HUES64 (cell line): ENCODE results near the gene RNF125.

Experiments used
- H3K27ac ChIP-seq: 2 replicates; pipeline ENCODE4 v1.7.0; 2013; ENCODE audit warnings: low read depth, low read length, inconsistent platforms
- H3K27me3 ChIP-seq: 2 replicates; pipeline ENCODE4 v1.6.1; 2013; ENCODE audit warnings: mild to moderate bottlenecking, low read length; ENCODE audit not compliant: insufficient read depth
- H3K36me3 ChIP-seq: 2 replicates; pipeline ENCODE4 v1.6.1; 2013; ENCODE audit warnings: mild to moderate bottlenecking, low read length; ENCODE audit not compliant: insufficient read depth
- H3K4me1 ChIP-seq: 2 replicates; pipeline ENCODE4 v1.6.1; 2013; ENCODE audit warnings: mild to moderate bottlenecking, low read length, moderate library complexity; ENCODE audit not compliant: insufficient read depth
- H3K4me3 ChIP-seq: 2 replicates; pipeline ENCODE4 v1.5.1; 2013; ENCODE audit warnings: mild to moderate bottlenecking, low read length, moderate library complexity
- H3K9ac ChIP-seq: 2 replicates; pipeline ENCODE4 v1.6.1; 2013; ENCODE audit warnings: mild to moderate bottlenecking, low read depth, low read length
- H3K9me3 ChIP-seq: 2 replicates; pipeline ENCODE4 v1.6.1; 2013; ENCODE audit warnings: low read depth, low read length; ENCODE audit not compliant: insufficient read depth
- WGBS: fragments of 150-250, 120-280 bp; methylation state at CpG from one replicate; pipeline ENCODE4 v1.1.7; 2013; ENCODE audit warnings: missing lambda C conversion rate; 5-methylcytosine and 5-hydroxymethylcytosine counted together

The RNF125 gene

GRCh38 chr18:32091724-32092421 is 73.2 kb downstream of the RNF125 start, which contains the start of gene RNF138:
Gene RNF138 (plus strand): TSS chr18:32091874. CDS start chr18:32092777, 903 bp downstream.
- Histone ChIP-seq H3K4me3 (peak within 1 kb of the TSS; percentile 90), H3K27me3 (no peaks in the 10 kb centered on the region), H3K36me3 (peaks cover 28% of the 10 kb centered on the region), H3K27ac (peak within 1 kb of the TSS; percentile 100), H3K4me1 (peaks cover 22% of the 10 kb centered on the region), H3K9ac (peak within 1 kb of the TSS; percentile 87), H3K9me3 (no peaks in the 10 kb centered on the region)
- WGBS = under 1% methylated on average over 75 of the region's 75 CpGs

- Histone ChIP-seq H3K4me1 (peaks cover 22% of the 10 kb centered on the region), H3K36me3 (peaks cover 32% of the 10 kb centered on the region), H3K4me3 (peak overlapping the region; percentile 90), H3K27me3 (no peaks in the 10 kb centered on the region), H3K9me3 (no peaks in the 10 kb centered on the region), H3K27ac (peak overlapping the region; percentile 100), H3K9ac (peak overlapping the region; percentile 87)
- under 1% methylated on average over 77 of the region's 77 CpGs for WGBS
Observed at GRCh38 chr18:32092422-32093101, 73.9 kb downstream of the RNF125 start.

- H3K27ac ChIP-seq = peak overlapping the region; percentile 93
- H3K27me3 ChIP-seq = no peaks in the 10 kb centered on the region
- peak overlapping the region; percentile 90 for H3K4me3 ChIP-seq
- peak overlapping the region; percentile 87 for H3K9ac ChIP-seq
- H3K36me3 ChIP-seq = peaks cover 32% of the 10 kb centered on the region
- H3K4me1 ChIP-seq = peaks cover 22% of the 10 kb centered on the region
- 0% methylated on average over 31 of the region's 32 CpGs for WGBS
- H3K9me3 ChIP-seq = no peaks in the 10 kb centered on the region
Observed at GRCh38 chr18:32093102-32093511, 74.5 kb downstream of the RNF125 start.

- 5% methylated on average over 5 of the region's 7 CpGs for WGBS
- H3K9me3 ChIP-seq = no peaks in the 10 kb centered on the region
- peaks cover 32% of the 10 kb centered on the region for H3K36me3 ChIP-seq
- H3K9ac ChIP-seq = peak overlapping the region; percentile 87
- peak overlapping the region; percentile 93 for H3K27ac ChIP-seq
- H3K4me1 ChIP-seq = peaks cover 22% of the 10 kb centered on the region
- no peaks in the 10 kb centered on the region for H3K27me3 ChIP-seq
- peak overlapping the region; percentile 90 for H3K4me3 ChIP-seq
Observed at GRCh38 chr18:32093523-32093922, 74.9 kb downstream of the RNF125 start.

GRCh38 chr18:32095192-32095899 is 76.7 kb downstream of the RNF125 start:
- WGBS = 93% methylated on average over 7 of the region's 7 CpGs
- peaks cover 32% of the 10 kb centered on the region for H3K36me3 ChIP-seq
- H3K4me3 ChIP-seq = no peak overlapping the region
- H3K4me1 ChIP-seq = peaks cover 27% of the 10 kb centered on the region
- H3K9ac ChIP-seq = no peak overlapping the region
- H3K27me3 ChIP-seq = no peaks in the 10 kb centered on the region
- no peak overlapping the region for H3K27ac ChIP-seq
- no peaks in the 10 kb centered on the region for H3K9me3 ChIP-seq

- H3K36me3 ChIP-seq = peaks cover 32% of the 10 kb centered on the region
- WGBS = 91% methylated on average over 4 of the region's 4 CpGs
- H3K27me3 ChIP-seq = no peaks in the 10 kb centered on the region
- peaks cover 27% of the 10 kb centered on the region for H3K4me1 ChIP-seq
- no peak overlapping the region for H3K27ac ChIP-seq
- H3K9me3 ChIP-seq = no peaks in the 10 kb centered on the region
- H3K4me3 ChIP-seq = no peak overlapping the region
- H3K9ac ChIP-seq = no peak overlapping the region
Observed at GRCh38 chr18:32095900-32096229, 77.2 kb downstream of the RNF125 start.

- 88% methylated on average over 2 of the region's 2 CpGs for WGBS
- peaks cover 32% of the 10 kb centered on the region for H3K36me3 ChIP-seq
- no peak overlapping the region for H3K9ac ChIP-seq
- no peaks in the 10 kb centered on the region for H3K9me3 ChIP-seq
- H3K27me3 ChIP-seq = no peaks in the 10 kb centered on the region
- peaks cover 27% of the 10 kb centered on the region for H3K4me1 ChIP-seq
- H3K4me3 ChIP-seq = no peak overlapping the region
- no peak overlapping the region for H3K27ac ChIP-seq
Observed at GRCh38 chr18:32096946-32097345, 78.3 kb downstream of the RNF125 start.

GRCh38 chr18:32104516-32104915 is 85.9 kb downstream of the RNF125 start:
- no peak overlapping the region for H3K4me3 ChIP-seq
- no peak overlapping the region for H3K9ac ChIP-seq
- H3K27me3 ChIP-seq = no peaks in the 10 kb centered on the region
- H3K4me1 ChIP-seq = no peaks in the 10 kb centered on the region
- 91% methylated on average over 1 of the region's 2 CpGs for WGBS
- H3K9me3 ChIP-seq = no peaks in the 10 kb centered on the region
- 0 out of 2 replicates have a peak, but pooled peaks cover 8% of the 10 kb centered on the region for H3K36me3 ChIP-seq
- no peak overlapping the region for H3K27ac ChIP-seq

- no peaks in the 10 kb centered on the region for H3K27me3 ChIP-seq
- 100% methylated on average over 1 of the region's 3 CpGs for WGBS
- no peaks in the 10 kb centered on the region for H3K4me1 ChIP-seq
- H3K36me3 ChIP-seq = peaks cover 37% of the 10 kb centered on the region
- no peak overlapping the region for H3K27ac ChIP-seq
- no peak overlapping the region for H3K9ac ChIP-seq
- no peaks in the 10 kb centered on the region for H3K9me3 ChIP-seq
- no peak overlapping the region for H3K4me3 ChIP-seq
Observed at GRCh38 chr18:32110005-32110404, 91.4 kb downstream of the RNF125 start.

GRCh38 chr18:32111706-32112105 is 93.1 kb downstream of the RNF125 start:
- Histone ChIP-seq H3K36me3 (peaks cover 48% of the 10 kb centered on the region), H3K9me3 (no peaks in the 10 kb centered on the region), H3K4me1 (no peaks in the 10 kb centered on the region), H3K27me3 (no peaks in the 10 kb centered on the region), H3K4me3 (no peak overlapping the region), H3K9ac (no peak overlapping the region), H3K27ac (no peak overlapping the region)
- 92% methylated on average over 3 of the region's 3 CpGs for WGBS

- no peak overlapping the region for H3K4me3 ChIP-seq
- H3K4me1 ChIP-seq = no peaks in the 10 kb centered on the region
- no peaks in the 10 kb centered on the region for H3K27me3 ChIP-seq
- no peak overlapping the region for H3K27ac ChIP-seq
- no peak overlapping the region for H3K9ac ChIP-seq
- 97% methylated on average over 4 of the region's 4 CpGs for WGBS
- H3K9me3 ChIP-seq = no peaks in the 10 kb centered on the region
- H3K36me3 ChIP-seq = peaks cover 58% of the 10 kb centered on the region
Observed at GRCh38 chr18:32112826-32113225, 94.2 kb downstream of the RNF125 start.
